Stimulated activated CD4-positive, alpha-beta T cell treated with anti-CD3 and anti-CD28 coated beads, TNF-alpha, amount 100 ng/mL, for 24 hours (primary cell): Measurements from ENCODE around the gene BTRC.
"Not testable (repeated sequence)": the region's sequence is repeated elsewhere in the genome, so short reads cannot be mapped to it uniquely, and the experiment has no call there.

ENCODE experiments used
- DNase-seq, 3 experiments: peaks; one replicate each; pipeline ENCODE4 v3.0.0-alpha.2; 2020; ENCODE audit warnings: low read depth in 3 of 3

Gene BTRC

DNA sequence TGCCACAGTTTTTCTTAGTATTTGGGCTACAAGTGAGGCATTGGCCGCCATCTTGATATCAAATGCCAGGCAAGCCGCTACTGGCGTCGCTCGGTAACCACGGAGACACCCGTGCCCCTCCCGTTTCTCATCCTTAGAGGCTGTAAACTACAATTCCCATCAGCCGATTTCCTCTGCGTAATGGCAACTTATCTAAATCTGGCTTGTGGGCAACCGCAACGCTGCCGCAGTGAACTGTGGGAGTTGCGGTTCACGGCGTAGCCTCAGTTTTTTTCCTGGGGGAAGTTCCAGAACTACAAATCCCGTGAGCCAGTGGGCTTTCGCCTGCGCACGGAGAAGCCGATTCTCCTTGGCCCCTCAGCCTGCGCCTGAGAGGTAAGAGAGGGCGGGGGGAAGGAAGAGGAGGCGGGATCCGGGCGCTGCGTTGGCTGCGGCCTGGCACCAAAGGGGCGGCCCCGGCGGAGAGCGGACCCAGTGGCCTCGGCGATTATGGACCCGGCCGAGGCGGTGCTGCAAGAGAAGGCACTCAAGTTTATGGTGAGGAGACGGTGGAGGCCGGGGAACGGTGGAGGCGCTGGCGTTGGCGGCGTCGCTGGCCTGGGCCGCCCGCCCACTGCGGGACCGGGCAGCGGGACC is at the start of gene BTRC:
TSS of gene BTRC (plus strand) at position 474 of the 636 bp plus-strand sequence. CDS start at position 490, 16 bp downstream.
- peak; percentile 90 to 95 (median 91) for DNase-seq

DNA sequence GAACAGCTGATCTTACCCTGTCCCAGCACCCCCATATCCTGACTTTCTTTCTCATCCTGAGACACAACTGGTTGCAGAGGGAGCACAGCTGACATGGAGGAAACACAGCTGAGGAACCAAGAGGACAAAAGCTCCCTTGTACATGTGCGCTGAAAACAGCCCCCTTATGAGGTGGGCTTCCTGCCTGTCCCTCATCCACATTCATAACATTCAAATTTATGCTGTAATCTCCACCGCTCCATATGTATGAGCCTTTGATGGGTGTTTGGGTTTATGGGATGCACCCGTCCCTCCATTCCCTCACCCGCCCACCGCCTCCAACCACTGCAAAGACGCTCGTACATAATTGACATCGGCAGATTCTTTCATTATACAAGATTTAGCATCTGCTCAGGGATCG is 49.6 kb upstream of the BTRC start:
- no peak for DNase-seq

DNA sequence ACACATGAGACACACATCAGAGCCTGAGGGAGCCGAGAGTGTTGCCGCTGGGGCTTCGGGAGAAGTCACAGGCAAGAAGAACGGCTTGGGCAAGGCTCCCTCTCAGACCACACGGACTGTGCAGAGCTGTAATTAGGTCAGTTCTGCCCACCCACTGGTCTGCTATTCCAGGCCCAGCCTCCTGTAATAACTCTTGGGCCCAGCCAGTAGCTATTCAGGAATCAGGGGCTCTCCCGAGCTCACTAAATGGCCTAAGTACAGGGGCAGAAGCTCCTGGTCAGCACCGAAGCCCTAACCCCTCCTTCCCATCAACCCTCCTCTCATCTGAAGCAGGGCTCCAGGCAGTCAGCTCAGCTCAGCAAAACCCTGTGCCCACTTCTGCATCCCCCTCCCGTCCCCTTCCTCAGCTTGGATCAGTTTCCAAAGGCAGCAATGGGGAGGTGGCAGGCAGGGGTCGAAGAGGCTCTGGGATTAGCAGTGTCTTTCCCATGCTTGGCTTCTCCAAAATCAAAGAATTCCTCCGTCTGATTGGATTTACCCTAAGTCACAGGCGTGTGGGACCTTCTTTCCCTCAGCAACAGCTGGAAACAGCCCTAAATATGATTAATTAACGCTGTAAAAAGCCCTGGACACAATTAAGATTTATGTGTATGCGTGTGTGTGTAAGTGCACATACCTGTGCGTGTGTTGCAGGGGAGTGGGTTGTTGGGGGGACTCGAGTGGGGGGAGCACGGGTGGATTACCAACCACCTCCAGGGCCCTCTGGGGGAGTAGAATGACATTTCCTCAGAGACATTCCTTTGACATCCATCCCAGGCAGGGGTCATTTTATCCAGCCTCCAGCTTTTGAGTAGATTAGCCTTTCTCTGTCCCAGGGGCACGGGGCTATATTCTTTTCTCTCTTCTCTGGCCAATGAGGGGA is 48.4 kb upstream of the BTRC start:
- no peak for DNase-seq

DNA sequence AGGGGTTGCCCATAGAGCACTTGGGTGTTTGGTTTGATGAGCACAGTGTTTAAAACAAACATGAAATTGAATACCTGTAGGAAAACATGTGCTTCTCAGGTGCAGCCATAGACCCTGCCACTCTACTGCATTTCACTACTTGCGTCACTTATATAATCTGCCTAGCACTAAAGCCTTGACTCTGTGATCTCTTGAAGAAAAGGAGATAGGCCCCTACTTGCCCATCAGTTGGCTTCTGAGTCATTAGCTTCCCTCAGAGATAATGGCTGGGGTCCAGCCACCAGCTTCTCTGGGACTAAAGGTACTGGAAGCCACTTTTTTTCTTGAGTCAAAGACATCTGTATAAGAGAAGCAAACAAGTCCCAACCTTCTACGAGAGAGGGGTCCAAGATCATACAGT is 45.9 kb upstream of the BTRC start:
- DNase-seq, result no peak

DNA sequence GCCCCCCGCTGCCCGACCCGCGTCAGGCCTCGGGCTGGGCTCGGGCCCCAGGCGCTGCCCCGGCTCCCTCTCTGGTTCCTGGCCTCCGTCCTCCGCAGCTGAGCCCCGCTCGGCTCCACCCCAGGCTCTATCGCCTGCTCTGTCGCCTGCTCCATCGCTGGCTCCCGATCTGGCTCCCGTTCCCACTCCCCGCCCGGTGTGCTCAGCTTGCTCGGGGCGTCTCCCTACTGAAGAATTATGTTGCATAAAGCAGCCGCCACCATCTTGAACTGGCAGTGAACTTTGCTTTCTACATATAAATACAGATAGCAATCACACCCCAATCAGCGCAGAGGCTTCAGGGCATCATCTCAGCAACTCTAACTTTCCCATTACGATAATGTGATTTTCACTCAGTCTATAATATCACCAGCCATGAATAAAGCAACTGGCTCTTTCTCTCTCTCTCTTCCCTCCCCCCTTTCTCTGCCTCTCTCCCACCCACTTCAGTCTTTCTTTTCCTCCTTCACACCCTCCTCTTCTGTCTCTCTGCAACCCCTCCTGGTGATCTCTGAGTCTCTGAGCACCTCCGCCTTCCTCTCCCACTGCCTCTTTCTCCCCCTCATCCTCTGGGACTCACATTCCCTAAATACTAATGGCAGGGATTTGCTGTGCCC is 43.3 kb upstream of the BTRC start:
- DNase-seq, result no peak

DNA sequence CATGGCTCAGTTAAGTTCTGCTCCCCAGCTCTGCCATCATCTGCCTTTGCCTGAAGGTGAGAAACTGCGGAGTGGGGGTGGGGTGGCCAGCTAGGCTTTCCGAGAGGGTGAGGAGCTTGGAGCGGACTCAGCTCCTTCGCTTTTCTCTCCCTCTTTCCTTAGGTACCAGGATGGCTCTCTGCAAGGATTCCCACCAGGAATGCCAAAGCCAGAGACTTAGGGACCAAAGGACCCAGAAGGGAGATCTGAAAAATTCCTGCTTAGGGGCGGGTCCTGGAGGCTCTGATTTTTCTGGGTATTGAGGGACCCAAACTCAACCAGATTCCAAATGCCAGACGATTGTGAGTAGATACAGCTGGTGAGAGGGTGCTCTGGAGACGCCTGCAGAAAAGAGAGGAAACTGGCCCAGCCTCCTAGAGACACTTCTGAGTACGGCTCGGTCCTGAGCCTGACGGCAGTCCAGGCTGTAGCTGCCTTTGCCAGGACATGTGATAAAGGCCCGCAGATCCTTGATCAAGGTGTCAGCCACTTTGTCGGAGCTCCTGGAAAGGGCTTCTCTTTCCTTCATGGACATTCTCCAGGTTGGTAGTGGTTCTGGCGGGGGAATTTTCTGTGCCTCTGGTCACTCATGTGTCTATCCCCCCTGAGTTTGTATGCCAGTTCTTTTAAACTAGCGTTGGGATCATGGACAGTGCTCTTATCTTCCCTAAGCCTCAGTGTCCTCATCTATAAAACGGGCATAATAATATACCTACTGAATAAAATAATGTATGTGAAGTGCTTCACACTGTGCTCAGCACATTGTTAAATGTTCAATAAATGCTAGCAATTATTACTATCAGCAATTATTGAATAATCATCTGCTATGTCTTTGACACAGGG is 42.5 kb upstream of the BTRC start:
- no peak for DNase-seq

DNA sequence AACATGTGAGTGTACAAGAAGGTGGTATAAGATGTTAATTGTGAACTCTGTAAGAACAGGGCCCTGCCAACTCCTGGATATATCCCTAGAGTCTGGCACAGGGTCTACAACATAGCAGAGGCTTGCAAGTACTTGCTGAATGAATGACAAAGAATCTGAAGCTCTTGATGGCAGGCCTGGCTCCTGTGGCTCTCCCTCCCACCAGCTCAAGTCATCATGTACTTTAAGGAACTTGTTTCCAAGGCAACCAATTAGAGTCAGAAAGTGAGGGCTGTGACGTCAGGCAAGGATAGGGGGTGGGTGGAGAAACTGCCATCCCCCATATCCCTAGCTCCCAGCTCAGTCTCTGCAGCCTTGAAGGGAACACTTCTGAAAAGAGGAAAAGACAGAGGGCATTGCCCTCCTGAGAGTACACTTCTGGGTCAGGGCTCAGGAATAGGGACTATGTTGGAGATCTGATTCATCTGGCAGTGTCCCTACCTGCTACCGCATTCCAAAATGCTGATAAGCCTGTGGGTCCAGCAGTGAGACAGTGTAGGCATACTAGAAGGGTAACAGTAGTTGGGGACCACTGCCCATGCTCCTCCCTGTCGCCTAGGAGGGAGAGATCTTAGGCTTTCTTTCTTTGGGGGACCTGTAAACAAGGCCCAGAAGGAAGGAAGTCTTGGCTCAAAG is 34.6 kb upstream of the BTRC start:
- DNase-seq, result no peak

DNA sequence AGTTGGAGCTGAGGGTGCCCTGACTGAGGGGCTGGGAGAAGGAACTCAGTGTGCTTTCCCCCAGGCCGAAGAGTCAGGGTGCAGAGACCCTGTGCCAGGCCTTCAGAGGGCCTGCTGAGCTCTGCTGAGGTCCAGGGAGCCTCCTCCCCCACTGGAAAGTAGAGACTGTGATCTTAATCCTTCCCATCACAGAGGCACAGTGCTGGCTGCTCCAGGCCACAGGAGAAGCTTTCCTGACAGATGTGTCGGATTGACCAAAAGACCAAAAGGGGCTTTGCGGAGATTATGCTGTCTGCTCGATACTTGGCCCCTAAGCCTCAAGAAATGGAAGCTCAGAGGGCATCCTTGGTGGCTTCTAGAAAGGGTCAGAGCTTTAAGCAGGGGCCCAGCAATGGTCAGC is 32.9 kb upstream of the BTRC start:
- no peak for DNase-seq

DNA sequence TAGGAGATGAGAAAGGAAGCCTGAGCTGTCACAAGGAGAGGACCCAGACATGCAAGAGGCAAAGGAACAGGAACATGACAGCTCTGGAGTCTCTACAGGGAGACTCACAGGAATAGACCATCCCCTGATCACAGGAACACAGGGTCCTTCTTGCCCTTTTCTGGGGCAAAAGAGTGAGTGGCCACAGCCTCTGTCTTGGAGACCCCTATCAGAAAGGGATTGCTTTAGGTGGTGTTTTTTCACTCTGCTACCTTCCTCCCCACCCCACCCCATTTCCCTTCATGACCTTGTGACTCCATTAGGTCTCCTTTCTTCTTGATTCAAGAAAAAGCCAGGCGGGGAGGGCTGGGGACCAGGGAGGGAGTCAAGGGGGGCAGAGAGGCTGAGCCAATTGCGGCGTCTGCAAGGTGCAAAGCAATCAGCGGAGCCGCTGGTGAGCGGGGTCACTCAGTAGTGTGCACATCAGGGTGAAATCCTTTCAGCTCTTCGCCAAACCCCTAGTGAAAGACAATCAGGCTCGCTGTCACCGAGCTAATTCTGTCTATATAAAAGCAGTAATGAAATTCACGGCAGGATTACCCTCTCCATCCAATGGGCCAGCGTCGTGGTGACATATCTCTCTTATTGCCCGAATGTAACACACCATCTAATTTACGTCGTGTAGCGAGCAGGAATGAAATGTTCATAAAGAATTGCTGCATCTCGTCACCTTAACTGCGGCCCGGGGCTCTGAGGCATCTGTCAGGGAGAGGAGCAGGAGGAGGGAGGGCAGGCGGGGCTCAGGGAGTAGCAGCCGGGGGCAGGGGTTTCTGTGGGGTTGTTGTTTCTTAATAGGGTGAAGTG is 31.5 kb upstream of the BTRC start:
- DNase-seq, result no peak

DNA sequence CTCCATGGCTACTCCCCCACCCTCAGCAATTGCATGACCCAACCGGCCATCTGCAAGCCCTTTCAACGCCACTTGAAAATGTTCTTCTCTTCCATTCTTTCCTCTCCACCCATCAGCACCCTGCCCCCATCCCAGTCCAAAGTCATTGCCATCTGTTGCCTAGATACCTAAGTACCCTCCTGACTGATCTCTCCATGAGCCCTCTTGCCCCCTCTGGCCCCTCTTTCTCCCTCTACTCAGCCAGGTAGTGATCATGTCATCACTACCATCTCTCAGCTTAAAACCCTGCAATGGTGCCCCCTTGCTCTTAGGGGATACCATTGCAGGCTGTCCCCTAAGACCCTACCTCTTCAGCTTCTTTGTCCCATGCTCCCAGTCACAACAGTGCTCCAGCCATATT is 30.5 kb upstream of the BTRC start:
- no peak for DNase-seq

DNA sequence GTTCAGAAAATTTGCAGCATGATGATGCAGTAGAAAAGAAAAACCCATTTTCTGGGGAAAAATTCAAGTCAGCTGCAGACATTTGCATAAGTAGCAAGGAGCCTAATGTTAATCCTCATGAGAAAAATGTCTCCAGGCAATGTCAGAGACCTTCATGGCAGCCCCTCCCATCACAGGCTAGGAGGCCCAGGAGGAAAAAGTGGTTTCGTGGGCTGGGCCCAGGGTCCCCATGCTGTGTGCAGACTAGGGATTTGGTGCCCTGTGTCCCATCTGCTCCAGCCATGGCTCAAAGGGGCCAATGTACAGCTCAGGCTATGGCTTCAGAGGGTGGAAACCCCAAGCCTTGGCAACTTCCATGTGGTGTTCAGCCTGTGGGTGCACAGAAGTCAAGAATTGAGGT is 26.5 kb upstream of the BTRC start:
- not testable (repeated sequence) for DNase-seq

DNA sequence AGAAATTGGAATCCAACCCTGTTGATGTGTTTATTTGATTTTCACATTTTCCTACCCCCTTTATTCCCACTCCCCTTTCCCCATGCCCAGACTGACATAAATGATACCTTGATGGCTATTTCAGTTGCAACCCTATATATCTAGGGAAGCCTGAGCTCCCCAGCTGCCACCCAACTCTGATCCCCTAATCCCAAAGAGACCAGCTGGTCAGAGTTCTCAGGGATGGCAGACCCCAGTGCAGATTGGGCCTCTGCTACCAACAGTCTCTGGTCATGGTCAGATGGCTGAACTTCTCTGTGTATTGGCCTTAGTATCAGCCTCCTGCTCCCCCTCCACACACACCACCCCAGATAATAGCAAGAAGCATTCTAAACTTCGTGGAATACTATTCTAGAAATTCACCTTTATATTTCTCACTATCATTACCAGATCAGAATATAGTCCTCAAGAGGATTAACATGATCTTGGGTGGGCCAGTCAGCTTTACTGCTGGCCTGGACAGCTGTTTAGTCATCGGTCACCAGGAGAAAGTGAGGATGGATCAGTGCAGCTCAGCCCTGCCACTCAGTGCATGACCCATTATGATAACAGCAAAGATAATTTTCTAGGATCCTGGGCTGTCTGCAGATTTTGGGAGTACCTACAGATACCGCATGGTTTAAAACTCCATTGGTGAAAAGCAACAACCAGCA is 24.5 kb upstream of the BTRC start:
- DNase-seq, result no peak

DNA sequence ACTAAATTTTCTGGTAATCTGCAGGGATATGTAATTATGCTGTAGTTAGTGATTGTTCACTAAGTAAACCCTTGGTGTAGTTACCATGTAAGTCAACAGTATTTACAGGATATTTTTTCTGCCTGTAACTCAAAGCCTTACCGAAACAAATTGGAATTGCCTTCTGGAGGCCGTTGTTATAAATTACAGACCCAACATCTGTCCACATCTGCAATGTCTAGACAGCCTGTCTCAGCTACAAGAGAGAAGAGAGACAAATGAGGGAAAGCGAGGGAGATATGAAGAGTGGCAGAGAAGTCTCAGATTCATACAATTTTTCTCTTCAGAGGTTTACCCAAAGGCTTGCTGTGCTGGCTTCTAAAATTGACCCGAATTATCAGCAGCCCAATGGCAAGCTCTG is 23.7 kb upstream of the BTRC start:
- DNase-seq, result no peak

DNA sequence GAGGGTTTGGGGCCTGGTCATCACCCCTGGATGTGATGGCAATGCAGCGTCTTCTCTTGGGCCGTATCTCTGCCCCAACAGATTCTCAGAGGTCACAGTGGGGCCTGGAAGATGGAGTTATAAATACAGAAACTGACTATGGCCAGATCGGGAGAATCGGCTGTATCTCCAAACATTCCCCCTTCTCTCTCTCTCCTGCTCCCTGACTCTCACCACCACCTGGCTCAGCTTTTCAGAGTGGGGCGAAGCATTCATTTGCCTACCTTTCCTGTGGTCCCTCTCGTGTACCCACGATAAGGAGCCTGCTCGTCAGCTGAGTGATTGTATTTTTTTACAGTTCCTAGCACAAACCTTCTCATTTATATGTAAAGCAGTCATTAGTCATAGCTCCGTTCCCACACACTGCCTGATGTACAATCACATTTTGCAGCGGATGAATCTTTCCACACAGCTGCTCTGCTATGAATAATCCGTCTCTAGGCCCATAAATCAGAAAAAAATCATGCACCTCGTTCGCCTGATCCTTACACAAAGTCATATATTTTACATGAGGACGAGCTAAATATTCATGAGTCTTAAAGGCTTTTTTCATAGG is 23.2 kb upstream of the BTRC start:
- no peak for DNase-seq

DNA sequence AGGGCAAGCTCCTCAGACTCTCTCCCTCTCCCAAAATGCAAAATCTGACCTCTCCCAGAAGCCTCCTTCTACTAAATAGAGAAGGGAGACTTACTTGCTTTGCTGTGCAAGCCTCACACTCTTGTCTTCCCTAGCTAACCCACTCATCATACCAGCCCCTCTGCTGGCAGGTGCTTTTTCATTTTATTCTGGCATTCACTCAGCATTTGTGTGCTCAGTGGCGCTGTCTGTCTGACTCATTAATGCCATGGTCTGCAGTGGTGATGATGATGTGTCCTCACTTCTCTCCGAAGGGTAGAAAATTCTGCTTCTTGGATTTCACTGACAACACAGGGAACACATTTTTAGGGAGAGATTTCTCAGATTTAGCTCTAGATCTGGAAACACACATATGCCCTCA is 22.0 kb upstream of the BTRC start:
- DNase-seq, result no peak

DNA sequence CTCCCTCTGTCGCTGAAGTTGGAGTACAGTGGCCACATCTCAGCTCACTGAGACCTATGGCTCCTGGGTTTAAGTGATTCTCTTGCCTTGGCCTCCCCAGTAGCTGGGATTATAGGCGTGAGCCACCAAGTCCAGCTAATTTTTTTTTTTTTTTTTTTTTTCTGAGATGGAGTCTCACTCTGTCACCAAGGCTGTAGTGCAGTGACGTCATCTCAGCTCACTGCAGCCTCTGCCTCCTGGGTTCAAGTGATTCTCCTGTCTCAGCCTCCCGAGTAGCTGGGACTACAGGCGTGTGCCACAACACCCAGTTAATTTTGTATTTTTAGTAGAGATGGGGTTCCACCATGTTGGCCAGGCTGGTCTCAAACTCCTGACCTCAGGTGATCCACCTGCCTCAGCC is 19.7 kb upstream of the BTRC start:
- DNase-seq, result not testable (repeated sequence)

DNA sequence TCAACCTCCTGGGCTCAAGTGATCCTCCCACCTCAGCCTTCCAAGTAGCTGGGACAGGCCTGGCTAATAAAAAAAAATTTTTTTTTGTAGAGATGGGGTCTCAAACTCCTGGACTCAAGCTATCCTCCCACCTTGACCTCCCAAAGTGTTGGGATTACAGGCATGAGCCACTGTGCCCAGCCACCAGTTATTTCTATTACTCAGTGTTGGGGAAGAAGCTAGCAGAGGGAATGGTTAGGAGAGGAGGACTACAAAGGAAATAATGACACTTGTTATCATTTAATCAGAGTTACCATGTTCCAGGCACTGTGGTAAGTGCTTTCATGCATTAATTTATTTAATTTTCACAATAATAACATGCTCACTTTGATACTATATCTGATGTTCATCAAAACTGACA is 17.6 kb upstream of the BTRC start:
- no peak for DNase-seq

DNA sequence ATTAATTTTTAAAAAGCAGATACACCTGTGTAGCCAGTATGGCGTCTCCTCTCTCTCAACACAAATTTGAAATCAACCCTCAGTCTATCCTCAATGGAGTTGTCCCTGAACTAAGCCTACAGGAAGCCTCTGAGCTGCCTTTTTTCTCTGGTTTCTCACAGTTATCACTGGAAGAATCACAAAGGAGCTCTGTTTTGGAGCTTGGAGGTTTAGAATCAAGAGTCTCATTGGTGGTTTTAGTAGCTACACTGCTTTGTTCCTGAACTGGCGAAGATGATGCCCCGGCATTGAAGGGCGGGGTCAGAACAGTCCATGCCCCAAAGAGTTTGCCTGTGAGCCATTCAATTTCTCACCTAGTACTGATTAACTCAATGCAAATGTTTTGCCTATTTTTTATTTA is 16.1 kb upstream of the BTRC start:
- no peak for DNase-seq

DNA sequence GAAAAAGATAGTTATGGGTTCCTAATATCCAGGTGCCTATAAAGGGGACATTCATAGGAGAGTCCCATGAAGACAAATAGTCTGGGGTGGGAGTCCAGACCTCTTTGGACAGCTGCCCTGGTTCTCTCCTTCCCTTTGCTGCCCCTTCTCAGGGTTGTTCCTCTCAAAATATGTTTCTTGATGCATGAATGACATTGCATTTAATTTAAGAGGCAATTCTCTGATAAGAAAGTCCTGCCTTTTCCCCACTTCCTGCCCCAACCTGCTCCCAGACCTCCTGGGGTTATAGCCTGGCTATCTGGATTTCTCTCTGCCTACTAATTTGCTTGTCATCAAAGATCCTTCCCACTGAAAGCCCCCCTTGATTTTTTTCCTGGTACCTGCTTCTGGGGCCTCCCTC is 12.5 kb upstream of the BTRC start:
- no peak for DNase-seq
